Cardiac septum (tissue), 1 donor: ENCODE data around the gene TCAP. TPM values are rescaled to one million over a fixed set of nuclear protein-coding genes. Genes with fewer than 3 reads are reported as not detected.

Experiments used
- DNase-seq: peaks from one replicate; pipeline ENCODE4 v3.0.0-alpha.2; 2020; ENCODE audit warnings: low spot score
- intact Hi-C: fragments of 100-400 bp; cut with DNase I; formaldehyde crosslinking; loops from one replicate; pipeline ENCODE4 v1.14.0; 2022
- total RNA-seq: library from RNA; stranded (reverse); fragmentation: NEBNext Ultra II Directional; extraction: Animal tissue kit (Norgen Biotek cat#: 25700); gene quantifications from one replicate; pipeline ENCODE4 v1.2.1, GENCODE V29; 2021
- donor health status: DM: no; HTN: no; CAD: no.

Gene TCAP
- total RNA-seq, 1 donor from 2014 or later, result 4,725 TPM

DNA sequence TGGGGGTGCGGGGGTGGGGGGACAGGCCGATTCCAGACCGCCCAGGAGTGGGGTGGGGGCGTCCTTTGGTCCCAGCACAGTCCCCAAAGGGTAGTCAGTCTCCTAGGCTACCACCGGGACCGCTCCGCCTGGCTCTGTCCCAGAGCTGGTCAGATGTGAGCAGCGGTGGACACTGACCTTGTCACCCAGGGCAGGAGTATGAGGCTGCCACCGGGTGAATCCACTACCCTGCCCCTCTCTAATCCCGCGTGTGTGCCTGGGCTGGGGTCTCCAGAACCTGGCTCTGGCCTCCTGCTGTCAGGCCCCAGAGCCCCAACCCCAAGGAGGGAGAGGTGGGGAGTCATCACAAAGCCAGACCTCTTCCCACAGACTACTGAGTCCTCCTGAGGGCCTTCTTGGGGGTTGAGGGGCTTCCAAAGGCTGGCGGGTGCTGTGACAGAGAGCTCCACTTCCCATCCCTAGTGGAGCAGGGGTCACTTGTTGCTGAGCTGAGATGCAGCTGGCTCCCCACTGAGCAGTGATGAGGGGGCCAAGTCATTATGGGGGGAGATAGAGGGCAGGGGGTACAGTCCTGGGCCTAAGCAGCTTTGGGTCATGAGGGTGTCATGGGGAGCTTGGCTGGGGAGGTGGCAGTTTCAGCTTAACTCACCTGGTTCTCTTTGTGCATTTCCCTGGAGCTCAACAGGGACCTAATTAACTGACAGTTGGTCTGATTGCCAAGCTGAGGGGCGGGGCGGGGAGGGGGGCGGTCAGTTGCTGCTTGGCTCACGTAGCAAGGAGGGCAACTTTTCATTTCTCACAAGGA lies 37.2 kb upstream of the TCAP start:
- intact Hi-C loops, result no loop called here
- no peak for DNase-seq

DNA sequence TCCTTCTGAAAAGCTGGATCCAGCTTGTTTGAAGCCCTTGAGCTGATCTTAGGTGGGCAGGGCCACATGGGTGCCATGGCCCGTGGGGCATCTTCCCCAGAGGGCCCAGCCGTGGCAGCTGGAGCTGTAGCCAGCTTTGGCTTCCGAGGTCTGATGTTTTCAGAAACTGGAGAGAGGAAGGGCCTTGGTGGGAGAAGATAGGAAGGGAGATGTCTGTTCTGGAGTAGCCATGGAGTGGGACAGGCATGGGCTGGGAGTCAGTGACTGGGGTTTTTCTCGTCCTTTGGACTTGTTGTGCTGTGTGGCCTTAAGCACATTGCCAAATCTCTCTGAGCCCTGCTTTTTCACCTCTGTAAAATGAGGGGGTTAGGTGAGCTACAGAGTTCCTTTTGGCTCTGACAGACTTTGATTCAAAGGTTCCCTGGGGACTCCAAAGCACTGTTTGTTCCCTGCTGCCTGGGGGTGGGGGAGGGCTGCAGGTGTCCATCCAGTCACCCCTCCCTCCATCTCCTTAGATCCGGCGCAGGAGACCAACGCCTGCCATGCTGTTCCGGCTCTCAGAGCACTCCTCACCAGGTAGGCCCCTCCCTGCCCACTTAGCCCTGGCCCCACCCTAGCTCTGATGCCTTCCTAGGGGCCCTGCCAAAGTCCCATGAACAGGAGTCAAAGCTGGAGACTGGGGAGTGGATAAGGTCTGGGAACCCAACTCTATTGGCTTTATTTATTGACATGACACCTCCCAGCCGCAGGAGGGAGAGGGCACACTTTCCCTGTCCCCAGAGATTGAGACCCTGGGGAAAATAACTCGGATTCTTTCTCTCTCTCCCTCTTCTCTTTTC lies 36.3 kb upstream of the TCAP start:
- intact Hi-C loops, result no loop called here
- DNase-seq, result no peak

DNA sequence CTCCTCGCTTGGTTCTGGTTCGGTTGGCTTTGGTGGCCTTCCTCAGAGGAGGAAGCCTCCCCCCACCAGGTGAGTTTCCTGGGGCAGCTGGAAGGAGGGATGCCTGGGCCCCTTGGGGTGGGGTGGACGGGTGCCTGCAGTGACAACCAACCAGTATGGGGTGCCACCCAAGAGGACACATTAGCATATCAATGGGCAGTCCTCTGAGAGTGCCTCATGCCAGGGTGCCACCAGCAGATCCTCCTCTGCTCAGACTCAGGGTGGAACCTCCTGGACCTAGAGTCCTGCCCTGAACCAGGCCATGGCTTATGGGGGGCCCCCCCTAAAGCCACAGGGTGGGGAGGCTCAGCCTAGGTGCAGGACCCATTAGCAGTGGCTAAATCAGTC lies 35.7 kb upstream of the TCAP start:
- no peak for DNase-seq
- intact Hi-C loops, result no loop called here

DNA sequence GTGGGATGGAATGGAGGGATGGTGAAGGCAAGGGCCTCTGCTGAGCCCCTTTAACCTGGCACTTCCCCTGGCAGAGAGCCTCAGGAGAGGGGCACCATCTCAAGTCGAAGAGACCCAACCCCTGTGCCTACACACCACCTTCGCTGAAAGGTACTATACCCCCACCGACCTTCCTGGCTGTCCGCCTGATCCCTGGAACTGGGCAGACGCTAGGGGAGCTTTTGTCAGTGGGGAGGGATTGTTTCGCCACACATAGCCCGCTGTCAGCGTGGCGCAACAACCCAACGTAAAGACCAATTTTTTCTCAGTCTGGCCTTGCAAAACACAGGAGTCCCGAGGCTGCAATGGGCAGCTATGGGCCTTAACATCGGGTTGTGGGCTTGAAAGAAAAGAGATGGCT lies 35.3 kb upstream of the TCAP start:
- intact Hi-C loops, result no loop called here
- DNase-seq, result no peak

DNA sequence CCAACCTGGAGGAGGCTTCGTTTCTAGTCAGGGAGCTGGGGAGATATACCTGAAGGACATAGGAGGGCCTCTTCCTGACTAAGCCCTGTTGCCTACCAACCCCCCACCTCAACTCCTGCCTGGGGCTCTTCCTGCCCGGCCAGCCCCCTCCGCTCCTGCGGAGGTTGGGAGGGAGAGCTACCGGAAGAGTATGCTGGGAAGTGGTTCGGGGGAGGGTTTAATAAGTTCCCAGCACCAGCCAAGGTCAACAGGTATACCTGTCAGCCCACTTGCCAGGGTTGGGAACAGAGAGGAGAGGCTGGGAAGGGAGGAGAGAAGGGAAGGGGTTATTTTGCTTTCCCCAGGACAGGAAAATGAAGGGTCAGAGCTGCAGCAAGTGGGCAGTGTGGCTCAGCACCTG lies 33.7 kb upstream of the TCAP start:
- DNase-seq, result no peak
- intact Hi-C loops, result no loop called here

DNA sequence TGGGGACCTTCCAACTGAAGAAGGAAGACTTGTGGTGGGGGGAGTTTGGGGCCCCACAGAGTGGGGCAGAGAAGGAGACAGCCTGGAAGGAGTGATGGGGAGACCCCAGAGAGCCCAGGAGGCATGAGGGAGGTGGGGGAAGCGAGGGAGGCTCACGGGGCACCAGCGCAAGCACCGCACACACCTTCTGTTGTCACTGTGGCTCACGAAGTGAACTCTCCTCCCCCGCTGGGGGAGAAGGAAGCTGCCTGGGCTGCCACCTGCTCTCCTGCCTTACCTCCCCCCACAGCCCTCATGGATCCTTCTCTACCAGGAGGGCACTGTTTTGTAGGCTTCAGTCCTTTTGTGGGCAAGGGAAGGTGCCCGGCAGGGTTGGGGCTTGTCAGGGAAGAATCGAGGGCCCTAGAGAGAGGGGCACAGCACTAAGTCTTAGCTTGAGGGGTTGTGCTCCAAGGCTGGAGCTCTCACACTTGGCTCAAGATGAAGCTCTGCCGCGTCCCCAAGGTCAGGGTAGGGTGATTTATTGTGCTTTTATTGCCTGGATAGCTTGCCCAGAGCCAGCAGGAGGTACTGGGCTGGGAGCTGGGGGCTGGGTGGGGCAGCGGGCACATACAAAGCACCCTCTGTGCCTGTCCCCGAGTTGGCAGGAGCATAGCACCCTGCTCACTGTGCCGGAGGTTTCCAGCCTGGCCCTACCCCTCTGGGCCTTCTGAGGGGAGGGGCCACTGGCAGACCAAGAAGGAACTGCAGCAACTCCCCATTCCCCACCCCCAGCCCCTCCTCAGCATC lies 32.8 kb upstream of the TCAP start:
- intact Hi-C loops, result no loop called here
- DNase-seq, result no peak

DNA sequence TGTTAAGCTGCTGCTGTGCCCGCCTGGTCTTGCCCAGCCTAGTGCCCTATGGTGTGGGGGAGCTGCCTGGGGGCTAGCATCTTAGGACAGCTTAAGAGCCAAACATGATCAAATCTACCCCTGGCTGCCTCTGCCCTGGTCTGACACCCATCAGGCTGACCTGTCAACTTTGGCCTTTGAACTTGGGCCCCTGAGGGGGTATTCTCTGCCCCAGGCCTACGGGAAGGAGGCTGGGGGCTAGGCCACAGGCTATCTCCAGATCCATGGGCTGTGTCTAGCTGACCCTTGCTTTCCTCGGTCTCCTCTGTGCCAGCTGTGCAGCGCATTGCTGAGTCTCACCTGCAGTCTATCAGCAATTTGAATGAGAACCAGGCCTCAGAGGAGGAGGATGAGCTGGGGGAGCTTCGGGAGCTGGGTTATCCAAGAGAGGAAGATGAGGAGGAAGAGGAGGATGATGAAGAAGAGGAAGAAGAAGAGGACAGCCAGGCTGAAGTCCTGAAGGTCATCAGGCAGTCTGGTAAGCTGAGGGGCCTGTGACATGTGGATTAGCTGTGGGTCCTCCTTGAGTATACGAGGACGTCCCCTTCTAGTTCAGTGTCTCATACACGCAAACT lies 31.5 kb upstream of the TCAP start:
- intact Hi-C loops, result no loop called here
- DNase-seq, result no peak

DNA sequence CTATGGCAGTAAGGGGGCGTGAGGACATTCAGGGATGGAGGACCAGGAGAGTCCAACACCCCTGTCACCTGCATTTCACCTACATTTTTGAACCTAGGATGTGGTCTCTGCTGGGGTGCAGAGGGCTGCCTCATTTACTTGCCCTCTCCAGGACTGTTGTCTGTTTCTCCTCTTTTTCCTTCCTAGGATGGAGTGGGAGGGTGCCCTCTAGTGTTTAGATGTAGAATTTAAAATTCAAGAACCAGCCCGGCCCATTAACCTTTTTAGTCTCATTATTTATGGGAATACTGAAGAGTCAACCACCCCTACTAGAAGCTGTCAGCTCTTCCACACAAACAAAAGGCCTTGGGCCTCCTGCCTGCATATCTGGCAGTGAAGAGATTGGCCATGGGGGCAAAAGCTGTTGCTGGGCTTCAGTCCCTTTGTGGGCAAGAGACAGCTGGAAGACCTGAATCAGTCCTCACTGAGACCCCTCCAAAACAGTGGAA lies 30.7 kb upstream of the TCAP start:
- intact Hi-C loops, result no loop called here
- DNase-seq, result no peak

DNA sequence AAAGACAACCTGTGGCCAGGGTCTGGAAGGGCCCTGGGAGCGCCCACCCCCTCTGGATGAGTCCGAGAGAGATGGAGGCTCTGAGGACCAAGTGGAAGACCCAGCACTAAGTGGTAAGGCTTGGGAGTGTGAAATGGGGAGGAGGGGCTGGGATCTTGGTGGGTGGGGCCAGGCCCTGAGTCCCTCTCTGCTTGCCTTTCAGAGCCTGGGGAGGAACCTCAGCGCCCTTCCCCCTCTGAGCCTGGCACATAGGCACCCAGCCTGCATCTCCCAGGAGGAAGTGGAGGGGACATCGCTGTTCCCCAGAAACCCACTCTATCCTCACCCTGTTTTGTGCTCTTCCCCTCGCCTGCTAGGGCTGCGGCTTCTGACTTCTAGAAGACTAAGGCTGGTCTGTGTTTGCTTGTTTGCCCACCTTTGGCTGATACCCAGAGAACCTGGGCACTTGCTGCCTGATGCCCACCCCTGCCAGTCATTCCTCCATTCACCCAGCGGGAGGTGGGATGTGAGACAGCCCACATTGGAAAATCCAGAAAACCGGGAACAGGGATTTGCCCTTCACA lies 29.5 kb upstream of the TCAP start:
- intact Hi-C loops, result loop anchor here (5.0 kb wide), 2 partner anchors 92 to 117 kb away; no protein-coding TSS in a partner anchor
- no peak for DNase-seq

DNA sequence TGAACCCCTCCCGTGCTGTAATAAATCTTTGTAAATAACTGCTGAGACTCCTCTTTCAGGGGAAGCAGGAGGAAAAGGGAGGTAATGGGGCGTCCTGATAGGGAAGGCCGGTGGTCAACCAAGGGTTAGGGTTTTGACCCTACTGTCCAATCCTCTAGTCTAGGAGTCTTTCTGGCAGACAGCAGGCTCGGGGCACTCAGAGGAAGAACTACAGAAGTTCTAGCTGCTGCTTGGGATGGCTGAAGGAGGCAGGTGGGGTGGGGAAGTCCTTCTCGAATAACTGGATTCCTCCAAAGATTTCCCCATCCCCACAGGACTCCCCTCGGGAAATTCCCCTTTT lies 28.6 kb upstream of the TCAP start:
- intact Hi-C loops, result loop anchor here (5.0 kb wide), 2 partner anchors 91 to 116 kb away; no protein-coding TSS in a partner anchor
- DNase-seq, result no peak

DNA sequence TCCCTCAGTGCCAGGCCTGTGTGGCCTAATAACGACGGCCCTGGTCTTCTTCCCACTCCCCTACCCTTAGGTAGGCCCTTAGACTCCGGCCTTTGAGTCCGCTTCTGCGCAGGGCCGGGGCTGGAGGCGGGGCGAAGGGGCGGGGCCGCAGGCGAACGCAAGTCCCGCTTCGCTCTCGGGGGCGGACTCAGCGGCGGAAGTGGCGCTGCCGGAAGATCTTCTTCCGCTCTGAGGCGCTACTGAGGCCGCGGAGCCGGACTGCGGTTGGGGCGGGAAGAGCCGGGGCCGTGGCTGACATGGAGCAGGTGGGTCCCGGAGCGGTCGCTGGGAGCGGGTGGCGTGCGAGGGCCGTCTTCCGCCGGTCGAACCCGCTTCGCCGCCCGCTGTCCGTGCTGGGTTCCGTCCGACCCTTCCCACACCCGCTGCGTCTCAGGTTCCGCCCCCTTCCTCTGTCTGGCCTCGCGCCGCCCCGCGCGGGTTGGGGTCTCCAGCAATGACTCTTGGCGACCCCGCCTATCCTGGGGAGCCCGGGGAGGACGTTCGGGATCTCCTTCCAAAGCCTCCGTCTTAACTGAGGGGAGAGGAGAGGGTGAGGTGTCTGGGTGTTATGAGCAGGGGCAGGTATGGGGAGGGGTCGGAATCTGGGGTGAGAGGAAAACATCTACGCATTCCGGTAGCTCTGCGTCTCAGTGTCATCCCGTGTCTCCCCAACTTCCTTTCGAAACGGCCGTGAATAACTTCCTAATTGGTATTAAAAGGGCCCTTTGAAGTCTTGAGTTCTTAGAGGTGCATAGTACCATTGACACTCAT lies 28.0 kb upstream of the TCAP start, which contains the start of gene STARD3:
STARD3 (plus strand) TSS at position 218 of the 810 bp plus-strand sequence. CDS start 16,388 bp downstream, outside the sequence.
- peak; percentile 97 for DNase-seq
- intact Hi-C loops, result loop anchor here (5.0 kb wide), 2 partner anchors 90 to 115 kb away; no protein-coding TSS in a partner anchor

DNA sequence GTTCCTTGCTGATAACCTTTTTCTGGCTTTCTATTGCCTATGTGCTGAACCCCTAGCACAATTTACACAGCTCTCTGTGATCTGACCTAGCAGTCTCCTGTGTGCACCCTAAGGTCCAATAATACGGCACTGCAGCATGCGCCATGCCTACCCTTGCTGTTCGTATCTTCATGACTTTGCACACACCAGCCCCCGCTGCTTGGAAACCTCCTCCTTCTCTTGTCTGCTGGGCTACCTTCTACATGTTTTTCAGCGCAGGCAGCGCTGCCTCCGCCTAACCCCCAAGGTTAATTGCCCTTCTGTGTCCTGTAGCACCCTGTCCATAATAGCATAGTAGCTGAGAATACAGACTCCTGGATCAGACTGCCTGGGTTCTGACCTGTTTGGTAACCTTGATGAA lies 26.8 kb upstream of the TCAP start:
- no peak for DNase-seq
- intact Hi-C loops, result loop anchor here (5.0 kb wide), 2 partner anchors 89 to 114 kb away; no protein-coding TSS in a partner anchor

DNA sequence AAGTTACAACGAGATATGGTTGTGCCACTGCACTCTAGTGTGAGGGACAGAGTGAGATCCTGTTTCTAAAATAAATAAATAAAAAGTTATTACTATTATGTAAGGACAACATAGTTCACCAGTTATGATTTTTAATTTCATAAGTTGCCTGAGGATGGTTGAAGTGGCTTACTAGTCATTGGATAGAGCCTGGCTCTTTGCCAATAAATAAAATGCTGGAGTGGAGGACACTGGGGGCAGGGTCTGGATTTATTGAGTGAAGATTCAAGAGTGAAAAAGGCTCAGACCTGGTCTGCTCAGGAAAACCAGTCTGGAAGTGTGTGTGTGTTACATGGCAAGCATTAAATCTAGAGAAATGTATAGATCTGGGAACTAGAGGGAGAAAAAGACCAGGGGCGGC lies 26.1 kb upstream of the TCAP start:
- DNase-seq, result no peak
- intact Hi-C loops, result loop anchor here (5.0 kb wide), 2 partner anchors 88 to 113 kb away; no protein-coding TSS in a partner anchor

DNA sequence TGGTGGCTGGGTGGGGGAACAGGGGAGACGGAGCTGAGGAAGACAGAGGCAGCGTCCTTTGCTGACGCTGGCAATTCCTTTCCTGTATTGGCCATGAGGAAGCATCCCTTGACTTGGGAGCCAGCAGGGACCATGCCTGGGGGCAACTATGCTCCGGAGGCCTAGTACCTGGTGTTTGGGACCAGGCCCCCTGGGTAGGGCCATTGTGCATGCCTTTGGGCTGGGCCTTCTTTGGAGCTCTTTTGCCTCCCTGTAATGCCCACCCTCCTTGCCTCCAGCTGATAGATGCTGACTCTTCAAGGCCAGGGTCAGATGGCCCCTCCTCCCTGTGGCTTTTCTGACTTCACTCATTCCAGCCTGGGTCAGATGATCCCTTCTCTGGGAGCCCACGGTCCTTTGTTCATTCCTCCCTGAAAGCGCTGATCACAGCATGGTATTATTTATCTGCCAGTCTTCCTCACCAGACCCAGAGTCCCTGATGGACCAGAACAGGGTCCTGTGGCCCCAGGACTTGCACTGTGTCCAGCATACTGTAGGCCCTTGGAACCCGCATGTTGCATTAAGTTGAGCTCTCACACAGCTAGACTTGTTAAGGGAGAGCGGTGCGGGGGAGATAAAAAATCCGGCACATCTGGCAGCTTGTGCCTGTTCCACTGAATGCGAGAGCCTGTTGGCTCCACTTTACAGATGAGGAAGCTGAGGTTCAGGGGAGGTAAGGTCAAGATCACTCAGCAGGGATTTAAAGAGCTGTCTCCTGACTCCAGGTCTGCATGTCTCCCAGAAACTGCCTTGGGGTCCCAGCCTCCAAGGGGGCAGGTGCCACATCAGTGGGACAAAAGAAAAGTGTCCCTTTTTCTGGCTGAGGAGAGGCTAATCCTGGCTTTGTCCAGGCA lies 25.3 kb upstream of the TCAP start:
- DNase-seq, result no peak
- intact Hi-C loops, result loop anchor here (5.0 kb wide), 3 partner anchors 87 to 282 kb away; no protein-coding TSS in a partner anchor

DNA sequence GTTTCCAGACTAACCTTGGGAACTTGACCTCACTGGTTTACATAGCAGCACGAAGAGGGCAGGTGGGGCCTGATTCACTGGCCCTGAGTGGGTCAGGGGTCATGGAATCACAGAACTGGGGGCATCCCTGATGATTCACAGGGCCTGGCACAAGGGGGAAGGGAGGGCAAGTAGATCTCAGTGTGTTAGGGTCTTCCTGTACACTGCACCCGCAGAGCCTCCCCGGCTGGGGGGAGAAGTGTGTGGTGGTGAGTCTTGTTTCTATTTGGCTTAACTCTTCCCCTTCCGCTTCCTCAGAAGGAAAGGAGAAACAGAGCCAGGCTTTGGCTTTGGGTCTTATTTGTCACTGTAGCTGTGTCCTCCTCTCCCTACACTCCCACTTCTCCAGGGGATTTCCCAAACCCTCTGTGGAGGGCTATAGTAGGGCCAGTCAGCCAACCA lies 24.5 kb upstream of the TCAP start:
- no peak for DNase-seq
- intact Hi-C loops, result loop anchor here (5.0 kb wide), 1 partner anchor 282 kb away; no protein-coding TSS in a partner anchor

DNA sequence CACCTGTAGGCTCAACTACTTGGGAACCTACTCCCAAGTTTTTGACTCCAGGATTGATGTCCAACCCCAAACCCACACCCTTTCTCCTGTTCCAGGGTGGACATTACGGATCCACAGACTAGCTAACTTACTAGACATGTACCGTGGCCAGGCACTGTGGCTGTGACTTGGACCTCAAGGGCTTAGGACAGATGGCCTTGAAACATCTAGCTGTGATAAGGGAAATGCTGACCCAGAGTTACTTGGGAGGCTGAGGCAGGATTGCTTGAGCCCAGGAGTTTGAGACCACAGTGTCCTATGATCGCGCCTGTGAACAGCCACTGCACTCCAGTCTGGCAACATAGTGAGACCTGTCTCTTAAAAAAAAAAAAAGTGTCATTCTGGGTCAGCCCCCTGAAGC lies 24.1 kb upstream of the TCAP start:
- no peak for DNase-seq
- intact Hi-C loops, result loop anchor here (5.0 kb wide), 1 partner anchor 281 kb away; no protein-coding TSS in a partner anchor

DNA sequence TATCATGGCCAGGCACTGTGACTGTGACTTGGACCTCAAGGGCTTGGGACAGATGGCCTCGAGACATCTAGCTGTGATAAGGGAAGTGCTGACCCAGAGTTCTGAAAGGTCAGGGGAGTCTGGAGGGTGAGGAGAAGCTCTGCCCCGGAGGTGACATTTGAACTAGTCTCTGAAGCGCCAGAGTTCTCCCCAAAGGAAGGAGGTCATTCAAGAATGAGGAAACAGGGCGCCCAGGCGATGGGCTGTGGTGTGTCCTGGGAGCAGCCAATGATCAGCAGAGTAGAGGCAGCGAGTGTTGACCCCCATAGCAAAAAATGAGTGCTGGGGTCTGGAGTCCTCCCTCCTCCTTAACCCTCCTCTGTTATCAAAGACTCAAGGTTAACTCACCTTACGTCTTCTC lies 23.3 kb upstream of the TCAP start:
- no peak for DNase-seq
- intact Hi-C loops, result loop anchor here (5.0 kb wide), 1 partner anchor 280 kb away; no protein-coding TSS in a partner anchor
